Fibroblast of gingiva (primary cell): ENCODE measurements around the gene ITPKB.
A peak's percentile ranks its signal among the peaks of the same experiment; 100 is the strongest.
"Not testable (repeated sequence)": the region's sequence is repeated elsewhere in the genome, so short reads cannot be mapped to it uniquely, and the experiment has no call there.

Experiments used
- DNase-seq: peaks from one replicate; pipeline ENCODE4 v3.0.0-alpha.2; 2011; ENCODE audit warnings: low read depth

The ITPKB gene

GRCh38 chr1:226651041-226651731 lies 87.9 kb downstream of the ITPKB start:
- no peak for DNase-seq

- DNase-seq = no peak
Observed at GRCh38 chr1:226650236-226650841, 88.7 kb downstream of the ITPKB start.

GRCh38 chr1:226649780-226650179 lies 89.3 kb downstream of the ITPKB start:
- DNase-seq = peak; percentile 40

- no peak for DNase-seq
Observed at GRCh38 chr1:226649244-226649643, 89.8 kb downstream of the ITPKB start.

- DNase-seq = no peak
Observed at GRCh38 chr1:226648421-226648820, 90.7 kb downstream of the ITPKB start.

GRCh38 chr1:226647719-226648118 lies 91.4 kb downstream of the ITPKB start:
- no peak for DNase-seq

GRCh38 chr1:226646870-226647449 lies 92.1 kb downstream of the ITPKB start:
- no peak for DNase-seq

GRCh38 chr1:226646026-226646869 lies 92.8 kb downstream of the ITPKB start:
- no peak for DNase-seq

- DNase-seq = no peak
Observed at GRCh38 chr1:226645279-226645976, 93.7 kb downstream of the ITPKB start.

GRCh38 chr1:226644541-226645176 lies 94.4 kb downstream of the ITPKB start:
- DNase-seq = no peak

GRCh38 chr1:226643611-226644540 lies 95.2 kb downstream of the ITPKB start:
- no peak for DNase-seq

- no peak for DNase-seq
Observed at GRCh38 chr1:226643177-226643576, 95.9 kb downstream of the ITPKB start.

- DNase-seq = no peak
Observed at GRCh38 chr1:226642421-226642820, 96.7 kb downstream of the ITPKB start.

GRCh38 chr1:226641671-226642231 lies 97.3 kb downstream of the ITPKB start:
- DNase-seq = no peak

GRCh38 chr1:226640321-226641136 lies 98.6 kb downstream of the ITPKB start:
- no peak for DNase-seq

GRCh38 chr1:226639631-226640061 lies 99.4 kb downstream of the ITPKB start:
- DNase-seq = no peak

- DNase-seq = not testable (repeated sequence)
Observed at GRCh38 chr1:226639206-226639605, 99.9 kb downstream of the ITPKB start.

GRCh38 chr1:226638608-226639007 lies 100.5 kb downstream of the ITPKB start:
- no peak for DNase-seq

- DNase-seq = no peak
Observed at GRCh38 chr1:226638001-226638601, 101.0 kb downstream of the ITPKB start.
